Ishikawa (cell line): ENCODE data around the gene HPCAL4.

Experiments used
- REST ChIP-seq: IDR thresholded peaks from 2 replicates; pipeline ENCODE4 v1.6.1; 2012; ENCODE audit warnings: low read depth, mild to moderate bottlenecking
- TAF1 ChIP-seq: IDR thresholded peaks from 2 replicates; pipeline ENCODE4 v1.6.1; 2012; ENCODE audit warnings: low read depth, mild to moderate bottlenecking

- TF ChIP-seq TAF1 (no peak), REST (no peak)
These were observed 53.9 kb downstream of the HPCAL4 start for GRCh38 chr1:39637361-39637760.
